Inflammatory macrophage (primary cell): ENCODE data around the gene LYPD8.

Source experiments
- DNase-seq, 2 donors: peaks; one replicate each; pipeline ENCODE4 v3.0.0-alpha.2; 2020 to 2022

LYPD8 gene

GRCh38 chr1:248696774-248697173, 58.8 kb downstream of the LYPD8 start:
- DNase-seq: peak; percentile 58 to 62

DNA sequence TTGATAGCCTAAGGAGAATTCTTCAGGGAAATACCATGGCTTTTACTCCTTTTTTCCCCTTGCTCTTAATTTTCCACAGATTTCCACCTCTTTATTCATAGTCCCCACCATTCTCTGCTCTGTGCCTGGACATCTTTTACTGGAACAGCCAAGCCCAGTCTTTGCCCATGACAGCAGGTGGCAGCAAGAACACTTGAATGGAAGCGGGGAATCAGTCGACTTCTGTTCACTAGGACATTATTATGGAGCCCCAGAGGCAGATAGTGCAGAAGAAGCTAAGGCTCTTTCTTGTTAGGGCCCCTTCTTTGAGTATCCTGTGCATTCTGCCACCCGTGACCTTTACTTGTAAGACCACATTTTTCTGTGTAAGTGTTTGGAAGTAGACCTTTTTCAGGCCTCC, 59.3 kb downstream of the LYPD8 start:
- peak; percentile 37 to 53 for DNase-seq

GRCh38 chr1:248695451-248696132, 60.0 kb downstream of the LYPD8 start:
- peak in 1 of 2 donors; percentile 27 for DNase-seq

DNA sequence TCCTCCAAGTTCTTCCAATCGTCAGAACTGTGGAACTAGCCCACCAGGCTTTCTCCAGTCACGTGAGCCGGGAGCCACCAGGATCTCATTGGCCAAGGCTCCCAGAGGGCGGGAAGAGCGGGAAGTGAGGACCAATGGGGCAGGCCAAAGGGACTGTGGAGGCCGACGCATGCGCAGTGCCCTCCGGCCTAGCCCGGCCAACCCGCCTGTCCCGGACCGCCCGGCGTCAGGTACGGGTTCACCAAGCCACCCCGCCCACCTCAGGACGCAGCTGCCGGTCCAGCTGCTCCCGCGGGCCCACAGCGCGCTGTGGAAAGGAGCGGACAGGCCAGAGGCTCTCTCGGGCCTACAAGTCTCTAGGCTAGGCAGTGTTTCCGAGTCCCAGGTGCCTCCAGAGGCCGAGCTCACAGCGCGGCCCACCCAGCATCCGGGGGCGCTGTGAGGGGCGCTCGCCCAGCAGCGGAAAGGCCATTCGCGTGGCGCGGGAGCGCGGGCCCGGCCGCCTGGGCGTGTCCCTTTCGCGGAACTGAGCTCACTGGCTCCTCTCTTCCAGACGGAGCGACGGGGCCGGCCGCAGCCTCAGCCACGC, 63.9 kb downstream of the LYPD8 start:
- DNase-seq: no peak
